Cardiac septum (tissue), 1 donor: ENCODE results near the gene RPL9. TPM values are rescaled to one million over a fixed set of nuclear protein-coding genes. Genes with fewer than 3 reads are reported as not detected.
"Not testable (repeated sequence)": the region's sequence is repeated elsewhere in the genome, so short reads cannot be mapped to it uniquely, and the experiment has no call there.

ENCODE experiments used
- DNase-seq: peaks from one replicate; pipeline ENCODE4 v3.0.0-alpha.2; 2020; ENCODE audit warnings: low spot score
- intact Hi-C: fragments of 100-400 bp; cut with DNase I; formaldehyde crosslinking; loops from one replicate; pipeline ENCODE4 v1.14.0; 2022
- total RNA-seq: library from RNA; stranded (reverse); fragmentation: NEBNext Ultra II Directional; extraction: Animal tissue kit (Norgen Biotek cat#: 25700); gene quantifications from one replicate; pipeline ENCODE4 v1.2.1, GENCODE V29; 2021
- donor health status: DM: no; HTN: no; CAD: no.

Gene RPL9
- total RNA-seq, 1 donor from 2014 or later: 532 TPM

- no peak for DNase-seq
Observed at GRCh38 chr4:39469429-39470077, 10.8 kb upstream of the RPL9 start.

GRCh38 chr4:39467464-39467863 lies 8.7 kb upstream of the RPL9 start:
- no peak for DNase-seq
- intact Hi-C loops: no loop called here

More at GRCh38 chr4:39469429-39470077, 10.8 kb upstream of the RPL9 start:
- intact Hi-C loops: loop anchor here (2.0 kb wide), 1 partner anchor 507 kb away; the partner anchor contains the start of gene PDS5A

GRCh38 chr4:39466747-39467146 lies 8.0 kb upstream of the RPL9 start:
- DNase-seq: no peak
- intact Hi-C loops: no loop called here

GRCh38 chr4:39464886-39465501 lies 6.3 kb upstream of the RPL9 start:
- no peak for DNase-seq
- intact Hi-C loops: no loop called here

GRCh38 chr4:39458161-39458504 lies 589 bp downstream of the RPL9 start:
- DNase-seq: not testable (repeated sequence)
- intact Hi-C loops: loop anchor here (5.0 kb wide), 5 partner anchors 69 to 599 kb away; partner anchors contain the start of genes N4BP2, RFC1, SMIM14 and UGDH

GRCh38 chr4:39456946-39457763 lies 1.6 kb downstream of the RPL9 start:
- intact Hi-C loops: loop anchor here (5.0 kb wide), 5 partner anchors 70 to 600 kb away; partner anchors contain the start of genes N4BP2, RFC1, SMIM14 and UGDH
- DNase-seq: no peak

GRCh38 chr4:39455486-39455885 lies 3.2 kb downstream of the RPL9 start:
- intact Hi-C loops: loop anchor here (5.0 kb wide), 5 partner anchors 72 to 602 kb away; partner anchors contain the start of genes N4BP2, RFC1, SMIM14 and UGDH
- DNase-seq: no peak

- no peak for DNase-seq
- intact Hi-C loops: no loop called here
Observed at GRCh38 chr4:39453738-39454137, 5.0 kb downstream of the RPL9 start.

GRCh38 chr4:39452860-39453587 lies 5.7 kb downstream of the RPL9 start:
- intact Hi-C loops: no loop called here
- no peak for DNase-seq

GRCh38 chr4:39452153-39452859 lies 6.4 kb downstream of the RPL9 start:
- no peak for DNase-seq
- intact Hi-C loops: no loop called here

- DNase-seq: no peak
- intact Hi-C loops: no loop called here
Observed at GRCh38 chr4:39451423-39452023, 7.2 kb downstream of the RPL9 start.

GRCh38 chr4:39450618-39451017 lies 8.1 kb downstream of the RPL9 start:
- DNase-seq: no peak
- intact Hi-C loops: no loop called here

GRCh38 chr4:39446842-39447573 lies 11.7 kb downstream of the RPL9 start:
- intact Hi-C loops: no loop called here
- peak; percentile 82 for DNase-seq

- intact Hi-C loops: no loop called here
- DNase-seq: no peak
Observed at GRCh38 chr4:39446483-39446841, 12.3 kb downstream of the RPL9 start.

GRCh38 chr4:39442998-39443397 lies 15.7 kb downstream of the RPL9 start:
- no peak for DNase-seq
- intact Hi-C loops: no loop called here

GRCh38 chr4:39441593-39441992 lies 17.1 kb downstream of the RPL9 start:
- DNase-seq: no peak
- intact Hi-C loops: no loop called here

- no peak for DNase-seq
- intact Hi-C loops: no loop called here
Observed at GRCh38 chr4:39435659-39436563, 22.8 kb downstream of the RPL9 start.
